ENCODE measurements around the gene RNF39.

GRCh38 chr6:30020626-30021025 lies 54.9 kb downstream of the RNF39 start:
- TF ChIP-seq RAD21 (IDR thresholded peaks at IDR 0.05; ENCODE audit: low read length) (no peak), CTCF (conservative IDR thresholded peaks at IDR 0.05; ENCODE audit: low read depth, low read length) (no peak)
